Neuronal stem cell (in vitro differentiated cells): Measurements from ENCODE around the gene SLC11A1.

Source experiments
- DNase-seq: peaks from one replicate; pipeline ENCODE4 v3.0.0-alpha.2; 2013; ENCODE audit warnings: low spot score
- H2AFZ ChIP-seq: one replicate; pipeline ENCODE4 v1.6.1; 2013; ENCODE audit warnings: mild to moderate bottlenecking, low read length, inconsistent platforms
- H2AK5ac ChIP-seq: 2 replicates; pipeline ENCODE4 v1.6.1; 2013; ENCODE audit warnings: low read depth, mild to moderate bottlenecking, inconsistent platforms, low read length, moderate library complexity, mixed read lengths
- H2BK120ac ChIP-seq: 2 replicates; pipeline ENCODE4 v1.6.1; 2013; ENCODE audit warnings: low read depth, mild to moderate bottlenecking, inconsistent platforms, low read length, moderate library complexity, mixed read lengths
- H2BK12ac ChIP-seq: one replicate; pipeline ENCODE4 v1.6.1; 2013; ENCODE audit warnings: low read length, inconsistent platforms
- H2BK15ac ChIP-seq: 2 replicates; pipeline ENCODE4 v1.6.1; 2013; ENCODE audit warnings: mild to moderate bottlenecking, low read length, inconsistent platforms, mixed read lengths
- H2BK5ac ChIP-seq: one replicate; pipeline ENCODE4 v1.6.1; 2013; ENCODE audit warnings: inconsistent platforms, mild to moderate bottlenecking, low read length, moderate library complexity
- H3K14ac ChIP-seq: one replicate; pipeline ENCODE4 v1.6.1; 2013; ENCODE audit warnings: low read length, inconsistent platforms
- H3K18ac ChIP-seq: 2 replicates; pipeline ENCODE4 v1.6.1; 2013; ENCODE audit warnings: low read length, inconsistent platforms
- H3K23ac ChIP-seq: 2 replicates; pipeline ENCODE4 v1.6.1; 2013; ENCODE audit warnings: low read depth, mild to moderate bottlenecking, mixed read lengths, low read length, inconsistent platforms; ENCODE audit not compliant: poor library complexity
- H3K27ac ChIP-seq: replicated peaks from 3 replicates; pipeline ENCODE4 v1.5.1; 2013; ENCODE audit warnings: low read length, inconsistent platforms
- H3K27me3 ChIP-seq, 3 experiments: 2 replicates each; pipeline ENCODE4 v1.6.1; 2013; ENCODE audit warnings: low read length in 3 of 3, mild to moderate bottlenecking in 2 of 3, inconsistent platforms in 1 of 3, low read depth in 1 of 3, mixed read lengths in 1 of 3, moderate library complexity in 1 of 3; ENCODE audit not compliant: control insufficient read depth in 3 of 3, insufficient read depth in 3 of 3
- H3K36me3 ChIP-seq, 2 donors: replicated peaks in 1 of 2; 2 replicates each; pipeline ENCODE4 v1.6.1; 2013; ENCODE audit warnings: low read length in 2 of 2; ENCODE audit not compliant: control insufficient read depth in 2 of 2, insufficient read depth in 2 of 2
- H3K4ac ChIP-seq: 2 replicates; pipeline ENCODE4 v1.6.1; 2013; ENCODE audit warnings: inconsistent platforms, mild to moderate bottlenecking, low read length, moderate library complexity
- H3K4me1 ChIP-seq, 2 donors: 1 replicate in 1 of 2; 2 replicates in 1 of 2; pipeline ENCODE4 v1.6.1; 2013; ENCODE audit warnings: low read length in 2 of 2, low read depth in 1 of 2; ENCODE audit not compliant: control insufficient read depth in 2 of 2, insufficient read depth in 1 of 2
- H3K4me2 ChIP-seq: one replicate; pipeline ENCODE4 v1.6.1; 2013; ENCODE audit warnings: mild to moderate bottlenecking, low read length, inconsistent platforms; ENCODE audit not compliant: insufficient read depth, poor library complexity, severe bottlenecking
- H3K4me3 ChIP-seq, 2 donors: 2 replicates each; pipeline ENCODE4 v1.5.1; 2013; ENCODE audit warnings: low read length in 2 of 2, mild to moderate bottlenecking in 2 of 2, inconsistent platforms in 1 of 2, moderate library complexity in 1 of 2
- H3K79me1 ChIP-seq: one replicate; pipeline ENCODE4 v1.6.1; 2013; ENCODE audit warnings: low read depth, mild to moderate bottlenecking, inconsistent platforms, low read length, moderate library complexity
- H3K9ac ChIP-seq: one replicate; pipeline ENCODE4 v1.6.1; 2013; ENCODE audit warnings: mild to moderate bottlenecking, low read depth, low read length, inconsistent platforms; ENCODE audit not compliant: poor library complexity
- H3K9me3 ChIP-seq, 2 donors: replicated peaks in 1 of 2; 2 replicates each; pipeline versions ENCODE3 to v1.6.1; 2013; ENCODE audit warnings: low read length in 2 of 2, mild to moderate bottlenecking in 2 of 2, inconsistent platforms in 1 of 2, low read depth in 1 of 2, mixed read lengths in 1 of 2, moderate library complexity in 1 of 2; ENCODE audit not compliant: control insufficient read depth in 2 of 2, insufficient read depth in 1 of 2
- H4K8ac ChIP-seq: one replicate; pipeline ENCODE4 v1.6.1; 2013; ENCODE audit warnings: low read depth, mild to moderate bottlenecking, inconsistent platforms, low read length, moderate library complexity
- H4K91ac ChIP-seq: one replicate; pipeline ENCODE4 v1.6.1; 2013; ENCODE audit warnings: low read length, low read depth, mild to moderate bottlenecking, inconsistent platforms; ENCODE audit not compliant: poor library complexity
- WGBS, 2 donors: extraction: QIAGEN DNeasy Blood & Tissue Kit; methylation state at CpG; one replicate each; pipeline ENCODE4 v1.1.7; 2013; ENCODE audit warnings: missing lambda C conversion rate in 2 of 2, mixed read lengths in 1 of 2; ENCODE audit not compliant: insufficient read length in 2 of 2, insufficient replicate concordance in 1 of 2; ENCODE audit errors: extremely low coverage in 2 of 2; 5-methylcytosine and 5-hydroxymethylcytosine counted together

Gene SLC11A1

GRCh38 chr2:218367415-218368149 is 14.5 kb upstream of the SLC11A1 start:
- peak; percentile 61 for DNase-seq
- Histone ChIP-seq H2AK5ac (peak overlapping the region; percentile 85), H3K27ac (no peak overlapping the region)

GRCh38 chr2:218368150-218368528 is 13.9 kb upstream of the SLC11A1 start:
- Histone ChIP-seq H3K18ac (peak overlapping the region; percentile 91), H3K27me3 (peaks cover 0 to 51% (median 5%) of the 10 kb centered on the region in 3 experiments), H2BK5ac (no peak overlapping the region), H4K91ac (no peak overlapping the region), H3K23ac (peak overlapping the region; percentile 96), H3K4ac (no peak overlapping the region), H3K79me1 (no peaks in the 10 kb centered on the region), H2BK12ac (no peak overlapping the region), H3K9me3 (peaks cover 4 to 7% of the 10 kb centered on the region in 2 donors), H3K27ac (no peak overlapping the region), H2BK120ac (peak overlapping the region; percentile 96), H2AFZ (peak overlapping the region; percentile 82), H2AK5ac (peak overlapping the region; percentile 1), H2BK15ac (peak overlapping the region; percentile 11), H3K14ac (no peak overlapping the region), H3K4me1 (peaks cover 0 to 3% of the 10 kb centered on the region in 2 donors), H4K8ac (peak overlapping the region; percentile 43), H3K4me3 (peak overlapping the region in 1 of 2 donors; percentile 79), H3K4me2 (peak overlapping the region; percentile 75), H3K36me3 (no peaks in the 10 kb centered on the region), H3K9ac (peak overlapping the region; percentile 85)
- DNase-seq = no peak
- WGBS, 2 donors = no CpG with 5 or more reads among the region's 21 CpGs

More at GRCh38 chr2:218367415-218368149, 14.5 kb upstream of the SLC11A1 start:
- no CpG with 5 or more reads among the region's 60 CpGs for WGBS, 2 donors
- no peak overlapping the region for H2BK12ac ChIP-seq
- H3K4me1 ChIP-seq = peaks cover 0 to 3% of the 10 kb centered on the region in 2 donors
- no peaks in the 10 kb centered on the region for H3K79me1 ChIP-seq
- peak overlapping the region; percentile 75 for H3K4me2 ChIP-seq
- no peak overlapping the region for H2BK5ac ChIP-seq
- H3K23ac ChIP-seq = peak overlapping the region; percentile 96
- no peak overlapping the region for H3K4ac ChIP-seq
- peak overlapping the region; percentile 73 for H4K8ac ChIP-seq
- peak overlapping the region; percentile 11 for H2BK15ac ChIP-seq
- H3K18ac ChIP-seq = peak overlapping the region; percentile 96
- H3K4me3 ChIP-seq = peak overlapping the region in 1 of 2 donors; percentile 79
- H3K9ac ChIP-seq = peak overlapping the region; percentile 85
- peaks cover 4 to 7% of the 10 kb centered on the region in 2 donors for H3K9me3 ChIP-seq
- H4K91ac ChIP-seq = no peak overlapping the region
- H2BK120ac ChIP-seq = peak overlapping the region; percentile 96
- H2AFZ ChIP-seq = peak overlapping the region; percentile 82
- no peaks in the 10 kb centered on the region for H3K36me3 ChIP-seq
- H3K14ac ChIP-seq = no peak overlapping the region
- peaks cover 0 to 48% (median 5%) of the 10 kb centered on the region in 3 experiments for H3K27me3 ChIP-seq

DNA sequence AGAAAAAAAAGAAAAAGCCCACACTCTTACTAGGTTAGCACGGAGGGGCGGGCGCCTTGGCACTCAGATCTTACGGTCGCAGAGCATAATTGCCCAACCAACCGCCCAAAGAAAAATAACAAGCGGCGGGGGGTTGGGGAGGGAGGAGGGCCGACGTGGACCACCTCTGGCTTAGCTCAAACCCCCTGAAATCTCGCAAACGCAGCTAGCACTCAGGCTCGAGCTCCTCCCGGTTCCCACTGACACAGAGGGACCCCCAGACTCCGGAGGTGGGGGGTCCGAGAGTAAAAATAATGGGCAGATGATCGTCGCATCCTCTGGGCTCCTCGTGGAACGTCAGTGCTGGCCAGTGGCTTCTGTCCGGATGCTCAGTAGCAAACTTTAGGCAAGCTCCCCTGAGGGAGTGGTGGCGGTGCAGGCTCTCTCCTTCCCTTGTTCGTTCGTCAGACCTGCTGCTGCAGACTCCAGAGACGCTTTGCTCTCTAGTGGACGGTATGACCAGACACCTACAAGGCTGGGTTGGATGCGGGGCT is 13.4 kb upstream of the SLC11A1 start:
- no peak for DNase-seq
- Histone ChIP-seq H2BK5ac (no peak overlapping the region), H4K91ac (no peak overlapping the region), H3K79me1 (no peaks in the 10 kb centered on the region), H2BK15ac (no peak overlapping the region), H3K36me3 (no peaks in the 10 kb centered on the region), H2BK12ac (no peak overlapping the region), H3K23ac (no peak overlapping the region), H4K8ac (no peak overlapping the region), H2AFZ (peak overlapping the region; percentile 56), H3K27me3 (peaks cover 0 to 51% (median 5%) of the 10 kb centered on the region in 3 experiments), H2BK120ac (no peak overlapping the region), H3K18ac (peak overlapping the region; percentile 95), H3K9ac (no peak overlapping the region), H2AK5ac (no peak overlapping the region), H3K9me3 (peaks cover 4 to 7% of the 10 kb centered on the region in 2 donors), H3K4ac (no peak overlapping the region), H3K27ac (peak overlapping the region; percentile 21), H3K14ac (no peak overlapping the region), H3K4me3 (no peak overlapping the region), H3K4me2 (no peak overlapping the region), H3K4me1 (peaks cover 0 to 3% of the 10 kb centered on the region in 2 donors)
- WGBS, 2 donors = no CpG with 5 or more reads among the region's 27 CpGs

GRCh38 chr2:218369330-218369729 is 12.7 kb upstream of the SLC11A1 start:
- H2BK12ac ChIP-seq = no peak overlapping the region
- no peak overlapping the region for H3K23ac ChIP-seq
- H2AFZ ChIP-seq = no peak overlapping the region
- peaks cover 0 to 3% of the 10 kb centered on the region in 2 donors for H3K4me1 ChIP-seq
- H3K36me3 ChIP-seq = no peaks in the 10 kb centered on the region
- DNase-seq = no peak
- no peak overlapping the region for H4K91ac ChIP-seq
- no peak overlapping the region for H3K4me3 ChIP-seq
- H3K4me2 ChIP-seq = no peak overlapping the region
- no peak overlapping the region for H3K9ac ChIP-seq
- H3K4ac ChIP-seq = no peak overlapping the region
- H2BK5ac ChIP-seq = no peak overlapping the region
- no peaks in the 10 kb centered on the region for H3K79me1 ChIP-seq
- H3K9me3 ChIP-seq = peaks cover 4 to 7% of the 10 kb centered on the region in 2 donors
- H2BK15ac ChIP-seq = no peak overlapping the region
- no peak overlapping the region for H3K27ac ChIP-seq
- H4K8ac ChIP-seq = no peak overlapping the region
- peaks cover 0 to 51% (median 2%) of the 10 kb centered on the region in 3 experiments for H3K27me3 ChIP-seq
- no peak overlapping the region for H2BK120ac ChIP-seq
- no CpG with 5 or more reads among the region's 2 CpGs for WGBS, 2 donors
- H3K18ac ChIP-seq = no peak overlapping the region
- H3K14ac ChIP-seq = no peak overlapping the region
- no peak overlapping the region for H2AK5ac ChIP-seq
